DMS 273 (cell line): Measurements from ENCODE around the gene XYLT1.
"Not testable (repeated sequence)": the region's sequence is repeated elsewhere in the genome, so short reads cannot be mapped to it uniquely, and the experiment has no call there.

Experiments used
- DNase-seq: peaks from one replicate; lab custom pipeline; 2025; ENCODE audit not compliant: unreplicated experiment; lab: John Stamatoyannopoulos, UW

The XYLT1 gene

GRCh38 chr16:17491140-17491662 is 20.4 kb upstream of the XYLT1 start:
- no peak for DNase-seq

DNA sequence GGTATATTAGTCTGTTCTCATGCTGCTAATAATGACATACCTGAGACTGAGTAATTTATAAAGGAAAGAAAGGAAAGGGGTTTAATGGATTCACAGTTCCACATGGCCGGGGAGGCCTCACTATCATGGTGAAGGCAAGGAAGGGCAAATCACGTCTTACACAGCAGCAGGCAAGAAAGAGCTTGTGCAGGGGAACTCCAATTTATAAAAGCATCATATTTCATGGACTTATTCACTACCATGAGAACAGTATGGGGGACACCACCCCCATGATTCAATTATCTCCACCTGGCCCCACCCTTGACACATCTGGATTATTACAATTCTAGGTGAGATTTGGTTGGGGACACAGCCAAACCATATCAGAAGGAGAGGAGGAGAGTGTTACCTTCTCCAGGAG is 17.7 kb upstream of the XYLT1 start:
- no peak for DNase-seq

- DNase-seq, result no peak
Observed at GRCh38 chr16:17483351-17483750, 12.6 kb upstream of the XYLT1 start.

GRCh38 chr16:17482341-17482740 is 11.6 kb upstream of the XYLT1 start:
- DNase-seq, result not testable (repeated sequence)

- DNase-seq, result no peak
Observed at GRCh38 chr16:17481736-17482135, 11.0 kb upstream of the XYLT1 start.

- not testable (repeated sequence) for DNase-seq
Observed at GRCh38 chr16:17477260-17477545, 6.4 kb upstream of the XYLT1 start.

DNA sequence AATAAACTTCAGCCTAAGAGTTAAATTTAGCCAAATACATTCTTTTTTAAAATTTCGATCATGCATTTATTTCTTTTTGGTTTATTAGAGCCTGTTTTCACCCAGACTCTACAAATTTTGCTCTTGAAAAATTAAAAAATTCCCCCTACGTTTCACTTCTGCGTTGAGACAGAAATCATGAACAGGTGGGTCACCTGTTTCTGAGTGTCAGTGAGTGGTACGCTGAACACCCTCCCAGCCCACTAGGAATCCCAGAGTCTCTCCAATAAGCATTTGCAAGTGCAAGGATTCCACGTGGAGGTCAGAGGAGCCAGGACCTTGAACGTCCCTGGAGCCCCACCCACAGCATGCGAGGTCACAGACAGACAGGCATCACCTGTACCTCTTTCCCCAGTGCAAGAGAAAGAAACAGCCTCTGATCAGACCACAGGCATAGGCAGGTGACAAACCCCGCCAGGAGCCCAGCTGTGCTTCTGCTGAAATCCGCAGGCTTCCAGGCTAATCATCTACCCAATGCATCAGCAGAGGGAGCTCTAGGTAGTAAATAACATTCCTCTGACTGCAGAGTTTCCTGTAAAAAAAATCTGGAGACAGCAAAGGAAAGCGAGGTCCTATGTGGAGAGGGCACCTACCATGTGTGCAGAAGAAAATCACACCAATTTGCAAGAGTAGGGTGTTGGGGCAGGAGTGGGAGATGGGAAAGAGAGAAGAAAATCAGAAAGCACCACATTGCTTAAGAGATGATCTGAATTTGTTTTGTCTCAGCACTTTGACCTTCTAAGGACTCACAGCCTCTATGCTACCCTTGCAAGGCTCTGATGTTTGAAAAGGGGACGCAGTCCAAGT is 5.9 kb upstream of the XYLT1 start:
- peak; percentile 82 for DNase-seq

DNA sequence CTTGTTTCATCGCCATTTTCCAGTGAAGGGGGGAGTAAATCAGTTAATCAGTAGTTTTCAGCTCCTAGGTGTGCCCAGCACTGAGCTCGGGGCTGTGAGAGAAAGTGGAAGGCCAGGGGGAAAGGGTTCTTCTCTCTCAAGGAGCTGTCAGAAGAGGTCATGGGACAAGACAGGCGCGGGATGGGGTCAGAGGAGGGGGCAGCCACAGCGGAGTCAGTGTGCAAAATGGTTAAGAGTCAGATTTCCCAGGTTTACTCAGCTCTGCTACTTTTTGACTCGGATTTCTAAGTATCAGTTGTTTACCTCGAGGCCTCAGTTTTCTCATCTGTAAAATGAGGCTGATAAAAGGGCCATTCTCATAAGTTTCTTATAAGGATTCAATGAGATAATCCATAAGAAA is 4.3 kb upstream of the XYLT1 start:
- no peak for DNase-seq

- DNase-seq, result no peak
Observed at GRCh38 chr16:17474572-17474971, 3.8 kb upstream of the XYLT1 start.

DNA sequence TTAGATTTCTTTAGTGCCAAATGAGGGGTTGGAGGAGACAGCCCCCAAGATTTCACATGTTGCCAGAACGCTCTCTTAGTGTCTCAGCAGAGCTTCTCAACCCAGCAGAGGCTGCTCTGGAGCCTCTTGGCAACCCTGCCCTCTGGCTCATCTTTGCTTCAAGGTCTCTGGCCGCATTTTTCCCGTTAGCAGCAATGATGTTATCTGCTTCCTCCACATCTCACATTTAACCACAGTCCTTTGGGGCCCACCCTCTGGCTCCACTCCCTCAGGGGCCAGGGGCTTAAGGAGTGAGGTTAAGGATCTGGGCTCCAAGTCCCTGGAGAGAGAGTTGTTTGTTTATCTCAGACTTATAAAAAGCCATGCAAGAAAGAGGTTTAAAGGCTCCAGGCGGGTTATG is 3.3 kb upstream of the XYLT1 start:
- DNase-seq, result no peak

DNA sequence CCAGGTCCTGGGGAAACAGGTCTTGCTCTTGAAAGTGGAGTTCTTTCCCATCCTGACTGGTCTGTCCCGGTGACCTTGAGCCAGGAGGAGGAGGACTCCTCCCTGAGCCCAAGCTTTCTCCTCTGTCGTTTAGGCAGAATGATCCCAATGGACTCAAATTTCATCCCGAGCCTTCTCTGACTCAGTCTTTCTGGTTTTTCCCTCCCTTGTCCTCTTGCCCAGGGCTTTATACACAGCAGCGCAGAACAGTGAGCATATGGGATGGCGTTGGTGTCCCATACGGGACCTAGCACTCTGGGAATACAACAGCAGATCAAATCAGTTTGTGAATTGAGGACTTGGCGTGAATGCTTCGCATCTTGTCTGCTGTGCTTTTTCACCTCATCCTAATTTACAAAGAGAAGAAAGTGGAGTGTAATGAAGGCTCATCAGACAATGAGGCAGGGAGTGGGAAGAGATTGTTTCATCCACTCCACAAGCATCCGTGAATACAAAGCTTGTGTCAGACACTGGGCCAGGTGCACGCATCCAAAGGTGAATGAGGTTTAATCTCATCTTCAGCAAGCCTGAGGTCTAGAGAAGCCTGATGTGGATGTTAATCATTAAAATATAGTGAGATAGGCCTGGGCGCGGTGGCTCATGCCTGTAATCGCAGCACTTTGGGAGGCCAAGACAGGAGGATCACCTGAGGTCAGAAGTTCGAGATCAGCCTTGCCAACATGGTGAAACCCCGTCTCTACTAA is 1.1 kb upstream of the XYLT1 start:
- DNase-seq, result no peak

DNA sequence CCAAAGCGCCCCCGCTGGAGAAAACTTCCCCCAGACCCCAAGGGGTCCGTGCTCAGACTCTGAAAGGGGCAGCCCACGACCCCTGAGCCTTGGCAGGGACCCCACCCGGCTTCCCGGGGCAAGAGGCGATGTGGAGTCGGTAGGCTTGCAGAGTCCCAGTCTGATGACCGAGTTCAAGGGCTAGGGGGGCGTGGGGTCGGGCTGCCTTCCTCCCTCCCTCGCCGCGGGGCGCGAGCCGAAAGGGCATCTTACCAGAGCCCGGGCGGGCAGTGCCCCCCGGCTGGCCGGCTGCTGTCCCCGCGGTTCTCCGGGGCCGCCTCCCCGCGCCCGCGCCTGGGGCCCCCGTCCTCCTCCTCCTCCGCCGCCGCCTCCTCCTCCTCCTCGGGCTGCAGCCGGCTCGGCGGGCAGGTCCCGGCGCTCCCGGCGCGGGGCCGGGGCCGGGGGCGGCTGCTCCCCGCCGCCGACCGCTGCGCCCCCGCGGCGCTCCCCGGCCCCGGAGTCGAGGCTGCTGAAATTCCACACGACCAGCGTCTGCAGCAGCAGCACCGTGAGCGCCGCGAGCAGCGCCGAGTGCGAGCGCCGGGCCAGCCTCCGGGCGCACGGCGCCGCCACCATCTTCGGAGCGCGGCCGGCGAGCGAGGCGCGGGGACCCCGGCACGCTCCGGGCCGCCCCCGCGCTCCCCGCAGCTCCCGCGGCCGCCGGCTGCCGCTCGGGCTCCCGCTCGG is 415 bp downstream of the XYLT1 start:
- peak; percentile 71 for DNase-seq

GRCh38 chr16:17469741-17470181 is 999 bp downstream of the XYLT1 start:
- peak; percentile 43 for DNase-seq

GRCh38 chr16:17469011-17469740 is 1.6 kb downstream of the XYLT1 start:
- peak; percentile 37 for DNase-seq

DNA sequence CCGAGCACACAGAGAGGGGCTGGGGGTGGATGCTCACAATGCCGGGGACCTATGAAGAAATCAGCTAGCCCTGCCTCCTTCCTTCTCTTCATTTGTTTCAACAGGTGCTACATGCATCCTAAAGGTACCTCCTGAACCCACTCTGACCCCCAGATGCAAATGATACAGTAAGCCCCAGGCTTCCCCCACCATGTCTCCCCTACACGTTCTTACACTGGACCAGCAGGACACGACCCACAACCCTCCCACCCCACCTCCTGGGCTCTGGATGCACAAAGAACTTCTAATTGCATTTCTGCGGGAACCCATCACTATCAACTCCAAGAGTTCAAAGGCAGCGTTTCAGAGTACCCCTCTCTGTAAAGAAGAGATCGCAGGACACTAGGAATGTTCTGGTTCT is 2.1 kb downstream of the XYLT1 start:
- no peak for DNase-seq

DNA sequence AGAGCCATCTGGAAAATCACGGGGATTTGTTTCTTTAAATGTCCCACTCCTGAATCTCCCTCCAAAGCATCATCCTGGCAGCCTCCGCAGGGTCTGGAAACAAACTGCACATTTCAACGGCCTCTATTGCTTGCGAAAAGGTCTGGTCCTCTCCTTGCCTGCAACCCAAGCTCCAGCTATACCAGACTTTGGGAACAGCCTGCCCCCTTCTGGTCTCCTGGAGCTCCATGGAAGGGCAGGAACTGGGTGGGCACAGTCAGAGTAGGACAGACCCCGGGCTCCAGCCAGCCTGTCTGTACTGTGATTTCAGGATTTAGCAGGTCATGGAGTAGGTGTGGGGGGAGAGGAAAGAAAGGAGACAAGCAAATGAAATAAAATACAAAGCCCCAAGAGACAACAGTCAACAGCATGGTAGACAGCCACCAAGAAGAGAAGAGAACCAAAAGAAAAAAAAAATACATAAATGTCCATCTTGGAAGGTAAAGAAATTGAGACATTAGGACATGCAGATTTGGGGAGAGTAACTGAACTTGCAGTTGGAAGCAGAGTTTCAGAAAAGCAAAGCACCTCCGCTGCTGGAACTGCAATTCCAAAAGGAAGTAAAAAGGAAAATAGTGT is 2.7 kb downstream of the XYLT1 start:
- DNase-seq, result peak; percentile 84

- DNase-seq, result no peak
Observed at GRCh38 chr16:17466876-17467275, 3.9 kb downstream of the XYLT1 start.

DNA sequence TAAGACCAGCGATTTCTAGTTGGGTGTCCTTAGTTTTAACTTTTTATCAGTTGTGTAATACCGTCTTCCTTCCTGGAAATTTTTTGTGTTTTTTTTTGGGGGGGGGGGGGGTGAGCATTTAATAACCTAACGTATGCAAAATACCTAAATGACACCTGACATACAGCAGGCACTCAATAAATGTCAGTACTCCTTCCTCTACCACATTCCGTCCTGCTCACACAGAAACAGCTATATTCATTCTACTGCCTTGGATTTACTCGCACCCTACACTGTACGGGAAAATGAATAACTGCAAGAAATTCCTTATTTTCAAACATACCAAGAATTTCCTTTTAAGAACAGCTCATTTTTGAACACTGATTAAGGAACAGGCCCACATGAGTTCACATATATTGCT is 5.3 kb downstream of the XYLT1 start:
- DNase-seq, result no peak

- DNase-seq, result no peak
Observed at GRCh38 chr16:17463335-17463734, 7.4 kb downstream of the XYLT1 start.

DNA sequence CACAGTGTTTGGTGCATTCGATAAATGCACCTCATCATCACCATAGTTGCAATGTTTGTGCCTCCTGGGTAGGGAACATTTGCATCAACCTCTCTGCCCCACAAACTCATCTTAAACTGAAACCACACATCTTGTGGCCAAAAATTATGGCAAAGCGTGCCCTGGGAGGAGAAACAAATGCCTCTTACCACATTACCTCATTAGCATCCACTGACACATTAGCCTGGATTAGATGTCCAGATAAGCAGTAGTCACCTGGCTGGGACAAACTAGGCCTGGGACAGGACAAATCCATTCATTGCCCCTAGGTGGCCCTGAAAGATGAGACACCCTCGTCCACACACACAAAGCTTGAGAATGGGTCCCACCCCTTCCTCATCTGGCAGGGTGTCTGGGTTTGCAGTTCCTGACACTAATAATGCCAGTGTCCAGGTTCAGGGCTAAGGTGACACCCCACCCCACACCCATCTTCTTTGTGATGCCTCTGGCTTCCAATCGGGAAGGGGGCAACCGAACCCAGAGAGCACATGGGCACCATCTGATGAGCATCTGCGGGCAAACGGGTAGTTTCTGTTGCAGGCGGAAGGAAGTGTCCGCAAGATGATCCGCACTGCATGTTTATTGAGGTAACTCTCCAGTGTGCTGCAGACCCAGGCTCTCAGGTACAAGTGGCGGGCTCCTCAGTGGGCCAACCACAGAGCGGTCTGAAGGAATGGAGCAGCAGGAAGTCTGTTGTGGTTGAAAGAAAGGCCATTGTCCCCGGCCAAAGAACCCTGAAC is 8.6 kb downstream of the XYLT1 start:
- DNase-seq, result no peak
